K562 (cell line): ENCODE measurements around the gene SPOCK2.

ENCODE experiments used
- EZH2 ChIP-seq: IDR thresholded peaks from 2 replicates; pipeline ENCODE4 v1.6.1; 2012; ENCODE audit warnings: low read depth, mild to moderate bottlenecking, inconsistent platforms, low read length, borderline replicate concordance
- FOXP1 ChIP-seq: sonication (generic); formaldehyde crosslinking; IDR thresholded peaks from 2 replicates; pipeline ENCODE4 v1.8.0; 2022; ENCODE audit warnings: mild to moderate bottlenecking, missing genetic modification reagents
- MAFK ChIP-seq: IDR thresholded peaks from 2 replicates; pipeline ENCODE4 v1.6.1; 2011; ENCODE audit warnings: low read length, improper control_type of control experiment
- MYC ChIP-seq, 2 experiments: fragments of 250-450 bp in 1 of 2; sonication (Bioruptor Pico) in 1 of 2; IDR thresholded peaks; 2 replicates each; pipeline versions ENCODE4 v1.5.1 to v1.6.1; 2012 to 2021; ENCODE audit warnings: low read depth in 2 of 2, borderline replicate concordance in 1 of 2, improper control_type of control experiment in 1 of 2, low read length in 1 of 2, mild to moderate bottlenecking in 1 of 2, moderate library complexity in 1 of 2
- NRF1 ChIP-seq, 2 experiments: fragments of 450-650 bp; IDR thresholded peaks in 1 of 2; conservative IDR thresholded peaks in 1 of 2; 2 replicates each; pipeline ENCODE4 v1.6.1; 2014; ENCODE audit warnings: mild to moderate bottlenecking in 2 of 2
- POLR2A ChIP-seq: fragments of 450-650 bp; conservative IDR thresholded peaks from 2 replicates; pipeline ENCODE4 v1.6.1; 2016
- RNF219 ChIP-seq: fragments of 250-450 bp; sonication (Bioruptor Pico); IDR thresholded peaks from 2 replicates; pipeline ENCODE4 v1.5.0; 2022; ENCODE audit warnings: mild to moderate bottlenecking
- SAP30 ChIP-seq: fragments of 200-600 bp; sonication (generic); IDR thresholded peaks from 2 replicates; pipeline ENCODE4 v1.6.1; 2012; ENCODE audit warnings: borderline replicate concordance, low read depth, mild to moderate bottlenecking, moderate library complexity, low read length, control low read depth, inconsistent platforms; ENCODE audit not compliant: insufficient read depth, poor library complexity, severe bottlenecking
- STAG1 ChIP-seq: sonication (generic); formaldehyde crosslinking; IDR thresholded peaks from 2 replicates; pipeline ENCODE4 v1.5.0; 2020; ENCODE audit warnings: missing genetic modification reagents, borderline replicate concordance
- STAT5B ChIP-seq: fragments of 250-450 bp; sonication (Bioruptor Pico); IDR thresholded peaks from 2 replicates; pipeline ENCODE4 v1.8.0; 2021; ENCODE audit warnings: mild to moderate bottlenecking, inconsistent platforms
- TBL1XR1 ChIP-seq, 2 experiments: IDR thresholded peaks; 2 replicates each; pipeline ENCODE4 v1.6.1; 2012; ENCODE audit warnings: improper control_type of control experiment in 2 of 2, low read length in 2 of 2, mild to moderate bottlenecking in 1 of 2
- TRIM24 ChIP-seq, 2 experiments: fragments of 450-650 bp; IDR thresholded peaks; 2 replicates each; pipeline ENCODE4 v1.6.1; 2016
- ZC3H8 ChIP-seq: fragments of 450-650 bp; IDR thresholded peaks from 2 replicates; pipeline ENCODE4 v1.6.1; 2017
- ZNF23 ChIP-seq: fragments of 250-450 bp; sonication (Bioruptor Pico); IDR thresholded peaks from 2 replicates; pipeline ENCODE4 v1.4.0; 2020; ENCODE audit warnings: mild to moderate bottlenecking

GRCh38 chr10:72009051-72009424, 79.3 kb downstream of the SPOCK2 start:
- TF ChIP-seq MYC (IDR thresholded peaks at IDR 0.05; ENCODE audit: low read depth, low read length) (no peak), MYC (CRISPR knock-in tag; IDR thresholded peaks at IDR 0.05; ENCODE audit: borderline replicate concordance, low read depth) (no peak), ZC3H8 (no peak), NRF1 (conservative IDR thresholded peaks at IDR 0.05 in 1 of 2, IDR thresholded peaks at IDR 0.05 in 1 of 2) (no peak), STAG1 (CRISPR knock-in tag) (no peak), STAT5B (CRISPR knock-in tag) (no peak), RNF219 (CRISPR knock-in tag) (no peak), FOXP1 (CRISPR knock-in tag) (no peak), POLR2A (no peak), SAP30 (no peak), ZNF23 (CRISPR knock-in tag) (no peak), TRIM24 (IDR thresholded peaks at IDR 0.05) (no peak), MAFK (no peak), TBL1XR1 (IDR thresholded peaks at IDR 0.05; ENCODE audit: low read length in 2 of 2) (no peak), EZH2 (no peak)
